Stimulated activated CD8-positive, alpha-beta memory T cell treated with anti-CD3 and anti-CD28 coated beads, Interleukin-2, amount 100 ng/mL, for 48 hours (primary cell): ENCODE results near the gene EML3.

Experiments
- DNase-seq, 2 donors: peaks; one replicate each; pipeline ENCODE4 v3.0.0-alpha.2; 2020; ENCODE audit warnings: low read depth in 2 of 2

EML3 gene

GRCh38 chr11:62552485-62553079 lies 60.0 kb downstream of the EML3 start:
- no peak for DNase-seq
